Stimulated activated CD4-positive, alpha-beta T cell treated with anti-CD3 and anti-CD28 coated beads, TNF-alpha, amount 100 ng/mL, for 24 hours (primary cell): ENCODE results near the gene PHF14.
"Not testable (repeated sequence)": the region's sequence is repeated elsewhere in the genome, so short reads cannot be mapped to it uniquely, and the experiment has no call there.

ENCODE experiments used
- DNase-seq, 3 experiments: peaks; one replicate each; pipeline ENCODE4 v3.0.0-alpha.2; 2020; ENCODE audit warnings: low read depth in 3 of 3

The PHF14 gene

GRCh38 chr7:10973061-10973941, at the start of gene PHF14:
TSS of gene PHF14 (plus strand) at chr7:10973872. CDS start at chr7:10974324, 452 bp downstream.
- peak; percentile 92 to 93 (median 93) for DNase-seq

GRCh38 chr7:10924370-10924769, 49.3 kb upstream of the PHF14 start:
- no peak for DNase-seq

DNA sequence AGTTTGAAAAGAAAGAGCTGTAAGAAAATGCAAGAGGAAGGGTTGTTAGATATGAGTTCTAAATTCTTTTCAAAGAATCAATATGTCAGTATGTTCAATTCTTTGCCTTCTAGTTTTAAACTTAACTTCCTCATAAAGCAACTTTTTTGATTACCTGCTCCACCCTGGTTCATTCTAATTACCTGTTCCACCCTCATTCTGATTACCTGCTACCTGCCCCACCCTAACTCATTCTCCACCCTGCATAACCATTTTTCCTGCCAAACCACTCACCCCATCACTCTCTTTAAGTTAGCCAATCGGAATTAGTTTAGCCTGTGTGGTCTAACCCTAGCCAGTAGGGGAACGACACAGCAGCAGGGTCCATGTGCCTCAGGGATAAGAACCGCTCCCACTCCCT, 45.5 kb upstream of the PHF14 start:
- not testable (repeated sequence) for DNase-seq

DNA sequence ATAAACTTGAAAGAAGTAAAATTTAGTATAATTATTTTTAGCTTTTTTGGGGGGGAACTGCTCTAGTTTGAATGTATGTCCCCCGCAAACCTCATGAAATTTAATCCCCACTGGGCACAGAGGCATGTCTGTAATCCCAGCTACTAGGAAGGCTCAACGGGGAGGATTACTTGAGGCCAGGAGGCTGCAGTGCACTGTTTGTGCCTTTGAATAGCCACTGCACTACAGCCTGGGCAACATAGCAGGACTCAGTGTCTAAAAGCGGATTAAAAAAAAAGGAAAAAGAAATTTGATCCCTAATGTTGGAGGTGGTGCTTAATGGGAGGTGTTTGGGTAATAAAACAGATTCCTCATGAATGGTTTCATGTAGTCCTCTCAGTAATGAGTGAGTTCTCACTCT, 43.1 kb upstream of the PHF14 start:
- DNase-seq: no peak

GRCh38 chr7:10931161-10931560, 42.5 kb upstream of the PHF14 start:
- no peak for DNase-seq

GRCh38 chr7:10934292-10934691, 39.4 kb upstream of the PHF14 start:
- no peak for DNase-seq

DNA sequence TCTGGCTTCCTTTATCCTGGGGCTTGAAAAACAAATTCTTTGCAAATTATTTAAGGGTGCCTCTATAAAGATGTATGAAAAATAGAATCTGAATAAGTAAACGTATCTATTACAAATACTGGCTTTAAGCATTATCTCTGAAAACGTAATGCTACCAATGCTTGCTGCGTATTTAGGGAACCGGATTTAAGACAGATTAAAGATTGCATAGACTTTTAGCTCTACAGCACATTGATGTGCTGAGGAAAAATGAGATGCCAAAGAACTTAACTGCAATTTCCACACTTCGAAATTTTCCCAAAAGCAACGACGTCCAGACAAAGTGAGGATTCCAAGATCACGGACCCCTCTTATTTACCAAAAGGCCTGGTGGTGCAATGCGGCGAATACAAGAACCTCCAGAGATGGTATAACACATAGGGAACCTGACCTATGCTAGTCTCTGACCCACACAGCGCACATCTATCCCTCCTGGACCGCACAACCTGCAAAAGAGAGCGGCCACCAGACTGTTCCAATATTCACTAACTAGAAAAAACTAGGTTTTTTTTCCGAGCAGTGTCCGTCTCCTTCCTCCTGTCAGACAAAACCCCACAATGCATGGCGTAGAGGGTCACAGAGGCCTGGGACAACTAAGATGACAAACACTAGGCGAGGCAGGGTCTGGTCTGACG, 34.3 kb upstream of the PHF14 start:
- DNase-seq: no peak

- DNase-seq: peak; percentile 68 to 83 (median 76)
Measured at GRCh38 chr7:10939911-10940703, 33.6 kb upstream of the PHF14 start.

GRCh38 chr7:10940704-10941355, 32.8 kb upstream of the PHF14 start:
- no peak for DNase-seq

GRCh38 chr7:10950494-10950893, 23.2 kb upstream of the PHF14 start:
- DNase-seq: no peak

GRCh38 chr7:10950974-10951578, 22.6 kb upstream of the PHF14 start:
- DNase-seq: not testable (repeated sequence)

- no peak for DNase-seq
Measured at GRCh38 chr7:10952588-10952987, 21.1 kb upstream of the PHF14 start.

GRCh38 chr7:10953078-10953750, 20.5 kb upstream of the PHF14 start:
- not testable (repeated sequence) for DNase-seq

DNA sequence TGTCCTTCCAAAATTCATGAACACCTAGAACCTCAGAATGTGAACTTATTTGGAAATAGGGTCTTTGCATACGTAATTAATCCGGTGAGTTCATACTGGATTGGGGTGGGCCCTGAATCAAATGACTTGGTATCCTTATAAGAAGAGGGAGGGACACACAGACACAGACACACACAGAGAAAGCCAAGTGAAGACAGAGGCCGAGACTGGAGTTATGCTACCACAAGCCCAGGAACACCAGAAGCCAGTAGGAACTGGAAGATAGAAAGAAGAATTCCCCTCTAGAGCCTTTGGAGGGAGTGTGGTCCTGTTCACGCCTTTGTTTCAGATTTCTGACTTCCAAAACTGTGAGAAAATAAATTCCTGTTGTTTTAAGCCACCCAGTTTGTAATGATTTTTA, 17.1 kb upstream of the PHF14 start:
- DNase-seq: no peak

GRCh38 chr7:10960242-10960641, 13.4 kb upstream of the PHF14 start:
- DNase-seq: not testable (repeated sequence)

GRCh38 chr7:10965016-10965415, 8.7 kb upstream of the PHF14 start:
- not testable (repeated sequence) for DNase-seq

DNA sequence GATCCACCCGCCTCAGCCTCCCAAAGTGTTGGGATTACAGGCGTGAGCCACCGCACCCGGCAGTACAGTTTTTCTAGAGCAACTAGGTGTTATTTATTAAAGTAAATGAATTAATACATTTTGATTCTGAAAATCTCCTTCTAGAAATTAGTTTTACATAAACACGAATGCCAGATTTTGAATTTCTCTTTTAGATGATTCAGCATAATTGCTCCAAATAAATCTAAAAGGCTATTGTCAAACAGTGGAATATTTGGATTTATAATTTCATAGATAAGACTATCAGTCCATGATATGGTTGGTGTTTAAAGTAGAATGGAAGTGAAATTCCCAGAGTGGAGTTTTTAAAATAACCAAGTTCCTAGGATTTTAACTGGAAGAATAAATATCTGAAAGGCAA, 1.5 kb upstream of the PHF14 start:
- DNase-seq: no peak

GRCh38 chr7:10973942-10974911, 555 bp downstream of the PHF14 start:
- peak in 2 of 3 experiments; percentile 2 to 7 for DNase-seq

DNA sequence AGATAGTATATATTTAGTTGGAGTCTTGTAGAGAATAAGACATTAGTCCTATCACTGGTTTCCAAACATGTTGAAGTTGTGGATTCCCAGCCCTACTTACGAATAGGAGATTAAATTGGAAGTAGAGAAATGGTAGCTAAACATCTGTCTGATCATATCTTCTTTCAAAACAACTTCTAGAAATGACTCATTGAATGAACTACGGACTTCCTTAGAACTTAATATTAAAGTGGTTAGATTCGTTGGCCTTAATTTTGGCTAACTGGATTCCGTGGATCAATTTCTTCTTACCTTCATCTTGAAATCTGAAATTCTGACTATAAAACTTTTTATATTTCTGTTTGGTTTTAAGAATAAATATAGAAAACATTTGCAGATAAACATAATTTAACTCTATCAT, 3.4 kb downstream of the PHF14 start:
- no peak for DNase-seq
